ENCODE data around the gene CYTH1.

The CYTH1 gene

GRCh38 chr17:78796517-78796900 is 14.4 kb upstream of the CYTH1 start:
- DNase-seq (ENCODE audit: extremely low spot score), result no peak
- ChIA-PET POLR2A (no interaction called here), CTCF (no interaction called here)
- TF ChIP-seq ELF4 (IDR thresholded peaks at IDR 0.05) (no peak), SUZ12 (IDR thresholded peaks at IDR 0.05) (no peak), ARNT (IDR thresholded peaks at IDR 0.05) (no peak), HDGF (IDR thresholded peaks at IDR 0.05; ENCODE audit: borderline replicate concordance) (no peak), FOXM1 (IDR thresholded peaks at IDR 0.05; ENCODE audit: borderline replicate concordance) (no peak), NFRKB (IDR thresholded peaks at IDR 0.05) (no peak), SP1 (IDR thresholded peaks at IDR 0.05) (no peak), LEF1 (IDR thresholded peaks at IDR 0.05; ENCODE audit: borderline replicate concordance) (no peak), CTBP1 (IDR thresholded peaks at IDR 0.05; ENCODE audit: borderline replicate concordance) (no peak), FOXA1 (IDR thresholded peaks at IDR 0.05) (no peak), FOXK2 (IDR thresholded peaks at IDR 0.05) (no peak), TARDBP (IDR thresholded peaks at IDR 0.05) (no peak), L3MBTL2 (conservative IDR thresholded peaks at IDR 0.05) (no peak), BHLHE40 (IDR thresholded peaks at IDR 0.05; ENCODE audit: borderline replicate concordance) (no peak), ZNF384 (IDR thresholded peaks at IDR 0.05) (no peak)
- TF ChIP-seq, protein P1, sequence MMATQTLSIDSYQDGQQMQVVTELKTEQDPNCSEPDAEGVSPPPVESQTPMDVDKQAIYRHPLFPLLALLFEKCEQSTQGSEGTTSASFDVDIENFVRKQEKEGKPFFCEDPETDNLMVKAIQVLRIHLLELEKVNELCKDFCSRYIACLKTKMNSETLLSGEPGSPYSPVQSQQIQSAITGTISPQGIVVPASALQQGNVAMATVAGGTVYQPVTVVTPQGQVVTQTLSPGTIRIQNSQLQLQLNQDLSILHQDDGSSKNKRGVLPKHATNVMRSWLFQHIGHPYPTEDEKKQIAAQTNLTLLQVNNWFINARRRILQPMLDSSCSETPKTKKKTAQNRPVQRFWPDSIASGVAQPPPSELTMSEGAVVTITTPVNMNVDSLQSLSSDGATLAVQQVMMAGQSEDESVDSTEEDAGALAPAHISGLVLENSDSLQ (IDR thresholded peaks at IDR 0.05), result no peak

GRCh38 chr17:78795861-78796516 is 13.9 kb upstream of the CYTH1 start:
- no peak for DNase-seq (ENCODE audit: extremely low spot score)
- CTCF ChIA-PET, result no interaction called here
- TF ChIP-seq ZNF384 (IDR thresholded peaks at IDR 0.05) (no peak), SUZ12 (IDR thresholded peaks at IDR 0.05) (no peak), FOXK2 (IDR thresholded peaks at IDR 0.05) (no peak), ELF4 (IDR thresholded peaks at IDR 0.05) (no peak), SP1 (IDR thresholded peaks at IDR 0.05) (no peak), ARNT (IDR thresholded peaks at IDR 0.05) (no peak), L3MBTL2 (conservative IDR thresholded peaks at IDR 0.05) (no peak), FOXM1 (IDR thresholded peaks at IDR 0.05; ENCODE audit: borderline replicate concordance) (no peak), HDGF (IDR thresholded peaks at IDR 0.05; ENCODE audit: borderline replicate concordance) (no peak), FOXA1 (IDR thresholded peaks at IDR 0.05) (no peak), TARDBP (IDR thresholded peaks at IDR 0.05) (no peak), BHLHE40 (IDR thresholded peaks at IDR 0.05; ENCODE audit: borderline replicate concordance) (no peak), LEF1 (IDR thresholded peaks at IDR 0.05; ENCODE audit: borderline replicate concordance) (no peak), NFRKB (IDR thresholded peaks at IDR 0.05) (no peak), CTBP1 (IDR thresholded peaks at IDR 0.05; ENCODE audit: borderline replicate concordance) (no peak)
- TF ChIP-seq, protein P1 (IDR thresholded peaks at IDR 0.05), result no peak
- POLR2A ChIA-PET, result no interaction called here

GRCh38 chr17:78794864-78795640 is 13.0 kb upstream of the CYTH1 start:
- ChIA-PET CTCF (no interaction called here), POLR2A (no interaction called here)
- no peak for DNase-seq (ENCODE audit: extremely low spot score)
- TF ChIP-seq FOXM1 (IDR thresholded peaks at IDR 0.05; ENCODE audit: borderline replicate concordance), result no peak
- no peak for TF ChIP-seq NFRKB (IDR thresholded peaks at IDR 0.05)
- no peak for TF ChIP-seq ARNT (IDR thresholded peaks at IDR 0.05)
- TF ChIP-seq FOXK2 (IDR thresholded peaks at IDR 0.05), result no peak
- no peak for TF ChIP-seq CTBP1 (IDR thresholded peaks at IDR 0.05; ENCODE audit: borderline replicate concordance)
- TF ChIP-seq ZNF384 (IDR thresholded peaks at IDR 0.05), result no peak
- TF ChIP-seq FOXA1 (IDR thresholded peaks at IDR 0.05), result no peak
- no peak for TF ChIP-seq SUZ12 (IDR thresholded peaks at IDR 0.05)
- no peak for TF ChIP-seq SP1 (IDR thresholded peaks at IDR 0.05)
- no peak for TF ChIP-seq L3MBTL2 (conservative IDR thresholded peaks at IDR 0.05)
- no peak for TF ChIP-seq BHLHE40 (IDR thresholded peaks at IDR 0.05; ENCODE audit: borderline replicate concordance)
- TF ChIP-seq LEF1 (IDR thresholded peaks at IDR 0.05; ENCODE audit: borderline replicate concordance), result no peak
- TF ChIP-seq, protein P1 (IDR thresholded peaks at IDR 0.05), result no peak
- no peak for TF ChIP-seq TARDBP (IDR thresholded peaks at IDR 0.05)
- TF ChIP-seq HDGF (IDR thresholded peaks at IDR 0.05; ENCODE audit: borderline replicate concordance), result no peak
- no peak for TF ChIP-seq ELF4 (IDR thresholded peaks at IDR 0.05)

GRCh38 chr17:78794399-78794798 is 12.3 kb upstream of the CYTH1 start:
- CTCF ChIA-PET, result no interaction called here
- POLR2A ChIA-PET, result no interaction called here
- no peak for DNase-seq (ENCODE audit: extremely low spot score)
- TF ChIP-seq NFRKB (IDR thresholded peaks at IDR 0.05) (no peak), L3MBTL2 (conservative IDR thresholded peaks at IDR 0.05) (no peak), HDGF (IDR thresholded peaks at IDR 0.05; ENCODE audit: borderline replicate concordance) (no peak), BHLHE40 (IDR thresholded peaks at IDR 0.05; ENCODE audit: borderline replicate concordance) (no peak), CTBP1 (IDR thresholded peaks at IDR 0.05; ENCODE audit: borderline replicate concordance) (no peak), FOXM1 (IDR thresholded peaks at IDR 0.05; ENCODE audit: borderline replicate concordance) (no peak), SUZ12 (IDR thresholded peaks at IDR 0.05) (no peak), TARDBP (IDR thresholded peaks at IDR 0.05) (no peak), ZNF384 (IDR thresholded peaks at IDR 0.05) (no peak), ELF4 (IDR thresholded peaks at IDR 0.05) (no peak), FOXK2 (IDR thresholded peaks at IDR 0.05) (no peak), ARNT (IDR thresholded peaks at IDR 0.05) (no peak)
- TF ChIP-seq, protein P1 (IDR thresholded peaks at IDR 0.05), result no peak

DNA sequence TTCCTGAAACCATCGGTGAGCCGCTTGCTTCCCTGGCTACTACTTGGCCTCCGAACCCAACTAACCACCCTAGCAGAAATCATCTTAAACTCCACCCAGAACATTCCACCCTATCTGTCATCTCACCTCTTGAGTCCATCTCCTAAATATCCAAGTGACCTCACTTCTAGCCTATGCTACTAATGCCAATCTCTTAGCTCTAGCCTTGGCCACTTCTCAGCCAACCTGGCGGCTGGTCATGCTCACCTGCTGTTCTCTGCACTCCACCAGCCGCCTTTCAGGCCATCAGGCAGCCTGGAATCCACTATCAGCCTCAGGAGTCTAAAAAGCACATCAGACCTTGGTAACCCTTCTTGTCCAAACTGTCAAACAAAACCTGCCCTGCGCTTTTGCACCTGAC is 11.9 kb upstream of the CYTH1 start:
- POLR2A ChIA-PET, result no interaction called here
- no peak for DNase-seq (ENCODE audit: extremely low spot score)
- CTCF ChIA-PET, result no interaction called here
- TF ChIP-seq FOXM1 (IDR thresholded peaks at IDR 0.05; ENCODE audit: borderline replicate concordance) (no peak), FOXK2 (IDR thresholded peaks at IDR 0.05) (no peak), HDGF (IDR thresholded peaks at IDR 0.05; ENCODE audit: borderline replicate concordance) (no peak), FOXA1 (IDR thresholded peaks at IDR 0.05) (no peak), TARDBP (IDR thresholded peaks at IDR 0.05) (no peak), LEF1 (IDR thresholded peaks at IDR 0.05; ENCODE audit: borderline replicate concordance) (no peak), ELF4 (IDR thresholded peaks at IDR 0.05) (no peak), L3MBTL2 (conservative IDR thresholded peaks at IDR 0.05) (no peak), CTBP1 (IDR thresholded peaks at IDR 0.05; ENCODE audit: borderline replicate concordance) (no peak), ARNT (IDR thresholded peaks at IDR 0.05) (no peak), ZNF384 (IDR thresholded peaks at IDR 0.05) (no peak), BHLHE40 (IDR thresholded peaks at IDR 0.05; ENCODE audit: borderline replicate concordance) (no peak), SP1 (IDR thresholded peaks at IDR 0.05) (no peak), NFRKB (IDR thresholded peaks at IDR 0.05) (no peak), SUZ12 (IDR thresholded peaks at IDR 0.05) (no peak)
- TF ChIP-seq, protein P1 (IDR thresholded peaks at IDR 0.05), result no peak

Measured in HEK293T (cell line).